ENCODE measurements around the gene DDX28. TPM values are rescaled to one million over a fixed set of nuclear protein-coding genes. Genes with fewer than 3 reads are reported as not detected.
A peak's percentile ranks its signal among the peaks of the same experiment; 100 is the strongest.

The DDX28 gene
- total and polyA plus RNA-seq, 2 of the 8 experiments (the other 6 are each of a cell fraction or from before 2014, with no cell fraction given): 16.8 to 28.1 TPM

DNA sequence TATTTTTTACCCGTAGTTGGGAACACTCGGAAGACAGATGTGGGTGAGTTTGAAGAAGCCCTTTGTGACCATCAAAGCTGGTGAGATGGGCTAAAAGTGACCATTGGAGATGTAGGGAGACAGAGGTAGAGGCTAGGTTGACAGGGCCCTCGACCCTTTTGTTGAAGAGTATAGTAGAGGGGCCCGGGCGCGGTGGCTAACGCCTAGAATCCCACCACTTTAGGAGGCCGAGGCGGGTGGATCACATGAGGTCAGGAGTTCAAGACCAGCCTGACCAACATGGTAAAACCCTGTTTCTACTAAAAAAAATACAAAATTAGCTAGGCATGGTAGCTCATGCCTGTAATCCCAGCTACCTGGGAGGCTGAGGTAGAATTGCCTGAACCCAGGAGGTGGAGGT lies 45.9 kb upstream of the DDX28 start:
- 98% methylated on average over 9 of the region's 9 CpGs; no CpG with 5 or more reads in 1 of the 2 experiments for WGBS, 2 experiments (ENCODE audit: extremely low coverage in 1 of 2, insufficient coverage in 1 of 2, insufficient read length in 1 of 2, insufficient replicate concordance in 2 of 2, low coverage in 1 of 2, low lambda C conversion rate in 2 of 2, missing lambda C conversion rate in 1 of 2)
- Histone ChIP-seq H3K18ac (ENCODE audit: extremely low read depth, low read length) (no peak overlapping the region), H3K4ac (replicated peaks; ENCODE audit: insufficient read length, low read depth, low read length) (no peak overlapping the region), H3K9me3 (ENCODE audit: insufficient read depth in 2 of 2, low read depth in 1 of 2, low read length in 1 of 2) (no peaks in the 10 kb centered on the region), H3K36me3 (ENCODE audit: control insufficient read depth in 2 of 4, insufficient read depth in 4 of 4, low read length in 3 of 4) (peaks cover 9 to 26% (median 25%) of the 10 kb centered on the region in 4 experiments; a peak in 6 of 8 replicates), H2BK120ac (replicated peaks; ENCODE audit: low read depth, low read length) (no peak overlapping the region), H3K4me3 (ENCODE audit: extremely low read depth in 1 of 4, insufficient read depth in 2 of 4, low read depth in 3 of 4, low read length in 4 of 4) (no peak overlapping the region), H4K91ac (replicated peaks; ENCODE audit: insufficient read length, low read length) (no peak overlapping the region), H2BK12ac (ENCODE audit: low read depth, low read length) (no peak overlapping the region), H4K5ac (ENCODE audit: insufficient read length, low read depth, low read length) (no peak overlapping the region), H3K4me2 (ENCODE audit: insufficient read depth in 1 of 2, low read depth in 2 of 2, low read length in 2 of 2) (no peak overlapping the region), H3K9ac (replicated peaks in 1 of 4; ENCODE audit: extremely low read depth in 1 of 4, low read depth in 3 of 4, low read length in 3 of 4) (no peak overlapping the region), H2AK5ac (ENCODE audit: low read depth, low read length) (no peak overlapping the region), H2BK15ac (ENCODE audit: low read length) (no peak overlapping the region), H3K23ac (ENCODE audit: insufficient read length) (no peak overlapping the region), H2AFZ (ENCODE audit: low read length) (no peak overlapping the region), H3K56ac (replicated peaks; ENCODE audit: insufficient read length, low read depth, low read length) (no peak overlapping the region), H3K79me1 (ENCODE audit: low read depth, low read length) (no peaks in the 10 kb centered on the region), H4K8ac (ENCODE audit: extremely low read depth, insufficient read depth, low read length) (no peak overlapping the region), H4K20me1 (replicated peaks in 1 of 2; ENCODE audit: control insufficient read depth in 1 of 2, insufficient read depth in 2 of 2, low read length in 2 of 2) (peaks cover 0 to 4% of the 10 kb centered on the region in 2 experiments), H2BK5ac (ENCODE audit: low read depth, low read length) (no peak overlapping the region), H3K4me1 (replicated peaks in 1 of 4; ENCODE audit: control insufficient read depth in 3 of 4, insufficient read depth in 4 of 4, low read length in 3 of 4) (no peaks in the 10 kb centered on the region), H2BK20ac (ENCODE audit: low read length) (no peak overlapping the region), H3K79me2 (ENCODE audit: control insufficient read depth in 1 of 2, insufficient read depth in 2 of 2, low read length in 2 of 2) (no peaks in the 10 kb centered on the region), H3K14ac (ENCODE audit: insufficient read length) (no peak overlapping the region), H3K27me3 (replicated peaks in 1 of 4; ENCODE audit: control insufficient read depth in 3 of 4, extremely low read depth in 1 of 4, insufficient read depth in 3 of 4, low read length in 3 of 4) (no peaks in the 10 kb centered on the region; a peak in 1 of 7 replicates), H3K27ac (ENCODE audit: low read depth, low read length) (no peak overlapping the region), H3K23me2 (ENCODE audit: low read depth, low read length) (no peaks in the 10 kb centered on the region)
- CTCF ChIA-PET (ENCODE audit: partially characterized antibody): interaction anchor here (0.6 to 2.0 kb wide), 8 partner anchors 12 to 161 kb away, joined by 3 to 7 read pairs (median 4); no protein-coding TSS in a partner anchor
- DNase-seq (ENCODE audit: low read depth in 1 of 2, low spot score in 2 of 2): peak in 1 of 2 experiments; percentile 6
- FAIRE-seq: no peak
- POLR2A ChIA-PET (ENCODE audit: partially characterized antibody): interaction anchor here (1.1 to 4.2 kb wide), 2 partner anchors 9 to 15 kb away, joined by 3 to 19 read pairs; partner anchors contain the start of gene NFATC3
- TF ChIP-seq SIN3A (conservative IDR thresholded peaks at IDR 0.05 in 1 of 2, IDR thresholded peaks at IDR 0.05 in 1 of 2; ENCODE audit: low read depth in 1 of 2, low read length in 2 of 2): no peak
- no peak for TF ChIP-seq SUZ12 (IDR thresholded peaks at IDR 0.05; ENCODE audit: low read length)
- TF ChIP-seq CBX5 (IDR thresholded peaks at IDR 0.05; ENCODE audit: low read depth, low read length): no peak
- TF ChIP-seq RAD21 (IDR thresholded peaks at IDR 0.05 in 1 of 2, conservative IDR thresholded peaks at IDR 0.05 in 1 of 2; ENCODE audit: low read depth in 2 of 2, low read length in 2 of 2): no peak
